GM21723 (cell line): ENCODE results near the gene ZNF460.
"Not testable (repeated sequence)": the region's sequence is repeated elsewhere in the genome, so short reads cannot be mapped to it uniquely, and the experiment has no call there.

Experiments used
- ATAC-seq: cut with Tn5 transposase; IDR thresholded peaks from one replicate; pipeline ENCODE4 v1.9.1; 2021; ENCODE audit warnings: mild to moderate bottlenecking, moderate library complexity; ENCODE audit not compliant: unreplicated experiment

Gene ZNF460

GRCh38 chr19:57280165-57280961, at the start of gene ZNF460:
ZNF460 (plus strand) TSS chr19:57280485; CDS start chr19:57280807, 322 bp downstream.
- ATAC-seq = peak; percentile 78

GRCh38 chr19:57231686-57232085, 48.6 kb upstream of the ZNF460 start:
- no peak for ATAC-seq

DNA sequence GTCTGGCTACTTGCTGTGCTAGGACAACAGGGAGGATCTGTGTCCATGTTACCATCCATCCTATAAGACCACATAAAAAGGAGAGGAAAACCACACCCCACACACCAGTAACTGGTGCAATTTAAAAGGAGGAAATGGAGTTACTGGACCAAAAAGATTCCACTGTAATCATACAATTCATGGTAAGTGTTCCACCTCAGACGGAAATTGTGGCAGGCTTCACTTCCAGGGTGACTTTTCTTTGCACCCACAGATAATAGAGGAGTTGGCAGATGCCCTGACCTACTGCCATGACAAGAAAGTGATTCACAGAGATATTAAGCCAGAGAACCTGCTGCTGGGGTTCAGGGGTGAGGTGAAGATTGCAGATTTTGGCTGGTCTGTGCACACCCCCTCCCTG, 47.1 kb upstream of the ZNF460 start:
- no peak for ATAC-seq

GRCh38 chr19:57239982-57240310, 40.3 kb upstream of the ZNF460 start:
- ATAC-seq = no peak

DNA sequence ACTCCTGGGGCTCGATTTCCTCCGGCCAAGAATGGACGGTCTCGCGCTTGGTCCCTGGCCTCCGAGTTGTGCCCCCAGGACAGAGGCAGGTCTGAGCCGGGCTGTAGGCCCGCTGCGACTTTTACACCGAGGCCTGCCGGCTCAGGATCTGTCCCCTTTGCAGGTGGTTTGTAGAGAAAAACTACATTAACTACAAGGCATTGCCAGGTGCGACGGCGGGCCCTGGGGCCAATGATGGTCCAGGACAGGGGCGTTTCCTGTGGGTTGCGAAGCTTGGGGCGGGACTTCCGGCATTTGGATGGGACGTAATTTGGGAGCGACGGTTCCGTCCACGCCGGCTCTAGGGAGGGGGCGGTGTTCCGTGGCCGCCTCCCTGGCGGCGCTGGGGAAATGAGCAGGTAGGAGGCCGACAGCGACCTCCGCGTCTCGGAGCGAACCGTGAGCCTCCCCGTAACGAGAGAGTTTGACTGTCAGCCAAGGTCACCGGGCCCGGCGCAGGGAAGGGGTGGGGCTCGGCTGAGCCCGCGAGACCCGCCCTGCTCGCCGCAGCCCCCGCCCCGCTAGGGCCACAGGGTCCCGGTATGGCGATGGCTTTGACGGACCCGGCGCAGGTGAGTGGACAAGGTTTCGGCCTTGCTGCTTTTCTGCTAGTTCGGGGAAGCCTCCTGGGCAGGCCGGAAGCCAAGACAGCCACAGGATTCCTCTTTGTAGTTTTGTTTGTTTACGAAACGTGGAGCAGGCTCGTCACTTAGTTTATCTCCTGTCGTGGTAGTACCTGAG, 39.8 kb upstream of the ZNF460 start, which contains the start of gene ZNF805:
Gene ZNF805, plus strand, starts transcription at position 322 of the 780 bp plus-strand sequence. Its CDS starts 260 bp downstream, at position 582.
- peak; percentile 91 for ATAC-seq

DNA sequence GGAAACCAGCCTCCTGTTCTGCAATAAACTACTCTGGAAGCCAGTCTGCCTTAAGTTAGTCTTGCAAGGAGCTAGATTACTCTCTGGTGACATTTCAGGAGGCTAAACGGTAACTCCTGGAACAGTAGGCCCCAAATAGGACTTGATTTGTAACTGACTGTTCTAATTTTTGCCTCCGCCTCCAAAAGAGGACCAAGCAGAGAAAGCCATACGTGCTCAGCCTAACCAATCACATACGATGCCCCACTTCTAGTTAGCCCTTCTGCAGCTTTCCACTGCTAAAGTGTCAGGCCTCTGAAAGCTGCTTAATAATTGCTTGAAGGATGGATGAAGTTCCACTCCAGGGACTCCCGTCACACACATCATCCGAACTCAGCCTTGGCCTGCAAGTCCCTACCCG, 39.1 kb upstream of the ZNF460 start:
- ATAC-seq = no peak

GRCh38 chr19:57242821-57243220, 37.5 kb upstream of the ZNF460 start:
- no peak for ATAC-seq

DNA sequence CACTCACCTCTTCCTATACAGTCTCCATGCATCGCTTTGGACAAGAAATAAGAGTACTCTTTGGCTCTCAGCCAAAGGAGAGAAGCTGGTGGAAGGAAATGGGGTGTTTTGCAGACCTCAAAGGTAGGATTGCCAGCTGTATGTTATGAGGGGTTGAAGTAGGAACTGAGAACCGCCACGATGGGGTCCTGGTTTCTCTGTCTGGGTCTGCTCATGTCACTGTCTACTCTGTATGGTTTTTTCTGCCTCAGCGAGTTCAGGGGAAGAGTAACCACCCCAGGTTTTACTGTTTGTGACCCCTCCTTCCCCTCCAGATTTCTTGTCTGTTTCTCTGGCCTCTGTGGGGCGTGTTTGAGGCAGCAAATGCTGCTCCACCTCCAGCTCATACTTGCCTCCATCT, 35.8 kb upstream of the ZNF460 start:
- no peak for ATAC-seq

- ATAC-seq = no peak
These were observed 35.2 kb upstream of the ZNF460 start for GRCh38 chr19:57245066-57245465.

DNA sequence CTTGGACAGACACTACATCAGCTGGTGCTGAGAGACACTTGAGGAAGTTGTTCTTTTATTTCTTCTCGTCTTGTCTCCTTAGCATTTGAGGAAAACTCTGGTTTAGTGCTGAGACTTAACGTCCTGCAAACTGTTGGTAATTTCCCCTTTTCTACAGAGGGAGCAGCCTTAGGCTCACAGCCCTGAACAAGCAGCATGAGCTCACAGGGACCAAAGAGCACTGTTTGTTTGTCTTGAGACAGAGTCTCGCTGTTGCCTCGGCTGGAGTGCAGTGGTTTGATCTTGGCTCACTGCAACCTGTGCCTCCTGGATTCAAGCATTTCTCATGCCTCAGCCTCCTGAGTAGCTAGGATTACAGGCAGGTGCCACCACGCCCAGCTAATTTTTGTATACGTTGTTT, 34.3 kb upstream of the ZNF460 start:
- ATAC-seq = no peak

DNA sequence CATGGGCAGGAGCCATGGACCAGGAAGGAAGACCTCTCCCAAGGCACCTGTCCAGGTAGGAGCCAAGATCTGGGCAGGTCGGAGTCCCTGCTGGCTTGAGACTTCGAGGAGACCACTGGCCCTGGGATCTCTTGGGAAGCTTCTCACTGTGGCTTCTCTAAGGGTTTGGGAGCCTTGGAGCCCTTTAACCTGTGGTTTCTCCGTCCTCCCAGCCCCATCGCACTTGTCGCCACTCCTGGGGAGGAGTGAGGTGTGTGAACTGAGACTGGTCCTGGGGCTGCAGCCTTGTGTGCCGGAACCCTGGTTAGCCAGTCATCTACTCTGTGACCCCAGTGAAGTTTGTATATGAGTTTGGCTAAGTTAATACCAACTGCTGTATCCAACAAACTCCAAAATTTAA, 31.6 kb upstream of the ZNF460 start:
- ATAC-seq = no peak

DNA sequence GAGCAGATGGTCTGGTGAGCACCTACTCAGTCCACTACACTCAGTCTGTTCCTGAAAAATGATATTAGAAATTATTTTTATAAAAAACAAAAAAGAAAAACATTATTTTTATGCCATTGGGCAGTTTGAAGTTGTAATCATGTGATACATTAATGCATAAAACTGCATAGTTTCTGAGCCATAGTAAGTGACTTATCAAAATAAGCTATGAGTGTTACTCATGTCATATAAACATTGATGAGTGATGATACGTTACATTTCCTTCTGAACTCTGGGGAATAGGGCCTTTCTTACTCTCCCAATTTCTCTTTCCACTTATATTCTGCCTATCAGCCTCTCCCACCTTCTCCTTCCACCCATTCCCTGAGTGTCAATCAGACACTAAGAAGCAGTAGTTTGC, 31.0 kb upstream of the ZNF460 start:
- ATAC-seq = no peak

- ATAC-seq = not testable (repeated sequence)
These were observed 26.5 kb upstream of the ZNF460 start for GRCh38 chr19:57253767-57254166.

GRCh38 chr19:57262044-57262443, 18.2 kb upstream of the ZNF460 start:
- no peak for ATAC-seq

- ATAC-seq = no peak
These were observed 17.0 kb upstream of the ZNF460 start for GRCh38 chr19:57263244-57263741.

GRCh38 chr19:57267291-57267690, 13.0 kb upstream of the ZNF460 start:
- ATAC-seq = no peak

DNA sequence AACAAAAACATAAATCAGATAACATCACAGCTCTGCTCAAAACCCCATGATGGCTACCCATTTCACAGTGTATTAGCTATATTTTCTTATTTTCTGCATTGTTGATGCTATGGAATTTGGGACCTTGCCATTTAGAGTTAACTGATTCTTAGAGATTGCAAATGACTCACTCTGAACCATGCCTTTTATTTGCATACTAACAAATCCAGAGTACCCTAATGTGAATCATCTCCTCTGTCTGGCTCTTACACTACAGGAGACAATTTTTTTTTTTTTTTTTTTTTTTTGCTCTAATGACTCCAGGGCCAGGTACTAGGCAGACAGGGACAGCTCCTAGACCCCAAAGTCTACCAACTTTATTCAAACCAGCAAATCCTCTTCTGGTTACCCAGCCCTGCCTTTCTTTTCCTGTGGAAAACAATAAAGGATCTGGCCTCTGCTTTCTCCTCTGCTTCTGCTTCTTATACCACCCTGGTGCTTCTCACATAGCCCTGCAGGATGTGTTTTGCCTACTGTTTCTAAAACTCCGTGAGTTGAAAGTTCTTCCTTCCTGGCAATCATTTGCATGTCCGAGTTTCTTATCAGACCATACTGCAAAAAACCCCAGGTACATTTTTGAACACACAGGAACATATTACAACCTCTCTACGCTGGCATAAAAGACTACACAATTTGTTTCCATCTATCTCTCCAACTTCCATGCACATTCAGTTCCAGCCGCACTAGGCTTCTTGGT, 10.6 kb upstream of the ZNF460 start:
- no peak for ATAC-seq

DNA sequence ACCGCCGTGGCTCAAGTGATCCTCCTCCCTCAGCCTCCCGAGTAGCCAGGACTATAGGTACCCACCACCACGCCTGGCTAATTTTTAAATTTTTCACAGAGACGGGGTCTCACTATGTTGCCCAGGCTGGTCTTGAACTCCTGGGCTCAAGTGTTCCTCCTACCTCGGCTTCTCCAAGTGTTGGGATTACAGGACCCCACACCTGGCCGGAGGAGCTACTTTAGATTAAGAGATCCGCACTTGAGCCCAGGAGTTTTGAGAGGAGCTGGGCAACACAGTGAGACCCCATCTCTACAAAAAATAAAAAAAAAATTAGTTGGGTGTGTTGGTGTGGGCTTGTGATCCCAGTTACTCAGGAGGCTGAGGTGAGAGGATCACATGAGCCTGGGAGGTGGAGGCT, 9.0 kb upstream of the ZNF460 start:
- ATAC-seq = no peak

GRCh38 chr19:57273014-57273413, 7.3 kb upstream of the ZNF460 start:
- no peak for ATAC-seq

DNA sequence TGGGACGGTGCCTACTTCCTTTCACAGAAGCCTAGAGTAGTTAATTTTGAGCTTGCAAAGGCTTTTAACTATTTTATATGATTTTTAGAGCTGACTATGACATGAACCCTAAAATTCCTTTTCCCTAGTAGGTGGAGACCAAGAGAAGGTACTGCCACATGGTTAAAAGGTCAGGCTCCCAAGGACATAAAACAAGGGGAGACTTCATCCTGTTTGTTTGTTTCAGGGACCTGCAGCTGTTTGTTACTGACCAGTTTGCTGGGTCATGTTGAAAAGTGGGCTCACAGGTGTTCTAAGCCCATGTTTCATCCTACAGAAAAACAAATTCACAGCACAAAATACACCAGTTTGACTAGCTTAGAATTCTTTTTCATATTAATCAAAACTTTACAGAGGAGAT, 3.9 kb upstream of the ZNF460 start:
- ATAC-seq = no peak

- not testable (repeated sequence) for ATAC-seq
These were observed 1.8 kb upstream of the ZNF460 start for GRCh38 chr19:57278481-57278880.
